AG04450 (cell line): ENCODE results near the gene CSTF1. TPM values are rescaled to one million over a fixed set of nuclear protein-coding genes. Genes with fewer than 3 reads are reported as not detected.

Source experiments
- CTCF ChIA-PET: fragments of 300-600, 350-600 bp; formaldehyde crosslinking; extraction: SDS; loops from one replicate; lab custom pipeline; 2022; ENCODE audit warnings: antibody characterized with exemption, inconsistent platforms; lab: Charles Lee
- POLR2A ChIA-PET: fragments of 350-600 bp; formaldehyde crosslinking; extraction: SDS; loops from one replicate; lab custom pipeline; 2021; ENCODE audit warnings: antibody characterized with exemption, inconsistent platforms; lab: Yijun Ruan, JAX
- DNase-seq: peaks from one replicate; pipeline ENCODE4 v3.0.0-alpha.2; 2011; ENCODE audit warnings: low read depth, low spot score
- H3K27ac ChIP-seq: one replicate; pipeline ENCODE4 v1.5.1; 2012; ENCODE audit warnings: low read depth, low read length, control low read depth
- H3K27me3 ChIP-seq: one replicate; pipeline ENCODE4 v1.6.0; 2012; ENCODE audit warnings: low read length; ENCODE audit not compliant: control insufficient read depth, insufficient read depth
- H3K4me3 ChIP-seq: 2 replicates; pipeline ENCODE4 v1.5.1; 2011; ENCODE audit warnings: mild to moderate bottlenecking, low read depth, low read length, control low read depth
- H3K9me3 ChIP-seq: 2 replicates; pipeline ENCODE4 v1.5.1; 2012; ENCODE audit warnings: low read length; ENCODE audit not compliant: control insufficient read depth, insufficient read depth
- polyA plus RNA-seq: library from polyadenylated mRNA; depleted of rRNA; stranded (reverse); fragments of >200 nt; gene quantifications from 2 replicates; pipeline ENCODE4 v1.2.3, GENCODE V29; 2011
- TF ChIP-seq, protein P1 (sequence below): IDR thresholded peaks from 2 replicates; pipeline ENCODE4 v1.5.1; 2011; ENCODE audit warnings: low read depth, low read length, control low read depth, inconsistent platforms

CSTF1 gene
- polyA plus RNA-seq, 1 experiment, result 74.4 TPM

DNA sequence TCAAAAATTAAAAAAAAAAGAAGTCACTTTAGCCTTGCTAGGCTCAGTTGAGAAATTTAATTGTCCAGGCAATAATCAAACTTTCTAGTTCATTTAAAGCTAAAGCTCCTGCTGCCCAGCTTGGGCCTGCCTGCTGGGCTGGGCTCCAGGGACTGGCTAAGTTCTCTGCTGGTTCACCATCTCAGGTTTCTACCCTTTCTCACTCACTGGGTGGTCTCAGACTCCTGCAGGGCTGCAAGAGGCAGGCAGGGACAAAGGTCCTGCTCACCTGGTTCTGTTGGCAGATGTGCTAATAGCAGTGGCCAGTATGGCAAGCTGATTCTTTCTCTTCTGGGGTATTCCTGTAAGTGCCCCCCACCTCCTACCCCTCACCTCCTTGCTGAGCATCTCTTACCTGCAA, 54.8 kb downstream of the CSTF1 start:
- H3K27ac ChIP-seq, result no peak overlapping the region
- no peak for DNase-seq
- H3K27me3 ChIP-seq, result no peaks in the 10 kb centered on the region
- TF ChIP-seq, protein P1, sequence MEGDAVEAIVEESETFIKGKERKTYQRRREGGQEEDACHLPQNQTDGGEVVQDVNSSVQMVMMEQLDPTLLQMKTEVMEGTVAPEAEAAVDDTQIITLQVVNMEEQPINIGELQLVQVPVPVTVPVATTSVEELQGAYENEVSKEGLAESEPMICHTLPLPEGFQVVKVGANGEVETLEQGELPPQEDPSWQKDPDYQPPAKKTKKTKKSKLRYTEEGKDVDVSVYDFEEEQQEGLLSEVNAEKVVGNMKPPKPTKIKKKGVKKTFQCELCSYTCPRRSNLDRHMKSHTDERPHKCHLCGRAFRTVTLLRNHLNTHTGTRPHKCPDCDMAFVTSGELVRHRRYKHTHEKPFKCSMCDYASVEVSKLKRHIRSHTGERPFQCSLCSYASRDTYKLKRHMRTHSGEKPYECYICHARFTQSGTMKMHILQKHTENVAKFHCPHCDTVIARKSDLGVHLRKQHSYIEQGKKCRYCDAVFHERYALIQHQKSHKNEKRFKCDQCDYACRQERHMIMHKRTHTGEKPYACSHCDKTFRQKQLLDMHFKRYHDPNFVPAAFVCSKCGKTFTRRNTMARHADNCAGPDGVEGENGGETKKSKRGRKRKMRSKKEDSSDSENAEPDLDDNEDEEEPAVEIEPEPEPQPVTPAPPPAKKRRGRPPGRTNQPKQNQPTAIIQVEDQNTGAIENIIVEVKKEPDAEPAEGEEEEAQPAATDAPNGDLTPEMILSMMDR, result no peak
- ChIA-PET CTCF (interaction anchor here (0.7 kb wide), 1 partner anchor 1059 kb away, joined by 3 read pairs; no protein-coding TSS in a partner anchor), POLR2A (no interaction called here)
- no peak overlapping the region for H3K4me3 ChIP-seq
- H3K9me3 ChIP-seq, result no peaks in the 10 kb centered on the region; the same call in 1 of the 2 replicates

DNA sequence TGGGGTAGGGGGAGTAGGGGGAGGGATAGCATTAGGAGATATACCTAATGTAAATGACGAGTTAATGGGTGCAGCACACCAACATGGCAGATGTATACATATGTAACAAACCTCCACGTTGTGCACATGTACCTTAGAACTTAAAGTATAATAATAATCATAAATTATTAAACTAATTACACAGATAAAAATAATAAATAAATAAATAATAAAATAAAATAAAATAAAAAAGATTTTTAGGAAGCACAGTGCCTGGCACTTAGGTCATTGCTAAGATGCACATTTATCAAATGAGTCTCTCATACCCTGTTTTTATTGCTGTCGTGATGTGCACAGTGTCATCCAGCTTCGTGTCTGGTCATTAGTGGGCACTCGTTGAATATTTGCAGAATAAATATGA, 57.0 kb downstream of the CSTF1 start:
- POLR2A ChIA-PET, result no interaction called here
- TF ChIP-seq, protein P1, result no peak
- Histone ChIP-seq H3K27me3 (no peaks in the 10 kb centered on the region), H3K27ac (no peak overlapping the region), H3K4me3 (no peak overlapping the region), H3K9me3 (no peaks in the 10 kb centered on the region; the same call in 1 of the 2 replicates)
- CTCF ChIA-PET, result no interaction called here
- no peak for DNase-seq

GRCh38 chr20:56451056-56451765, 58.8 kb downstream of the CSTF1 start:
- DNase-seq, result no peak
- ChIA-PET CTCF (interaction anchor here (0.6 to 1.1 kb wide), 2 partner anchors 25 to 51 kb away, joined by 3 read pairs; no protein-coding TSS in a partner anchor), POLR2A (no interaction called here)

GRCh38 chr20:56453352-56453751, 60.9 kb downstream of the CSTF1 start:
- Histone ChIP-seq H3K27me3 (no peaks in the 10 kb centered on the region), H3K9me3 (no peaks in the 10 kb centered on the region; the same call in 1 of the 2 replicates), H3K27ac (no peak overlapping the region), H3K4me3 (no peak overlapping the region)
- POLR2A ChIA-PET, result no interaction called here
- no peak for DNase-seq
- TF ChIP-seq, protein P1, result no peak
- CTCF ChIA-PET, result no interaction called here

More at GRCh38 chr20:56451056-56451765, 58.8 kb downstream of the CSTF1 start:
- TF ChIP-seq, protein P1, result no peak
- H3K4me3 ChIP-seq, result no peak overlapping the region
- no peak overlapping the region for H3K27ac ChIP-seq
- no peaks in the 10 kb centered on the region for H3K27me3 ChIP-seq
- H3K9me3 ChIP-seq, result no peaks in the 10 kb centered on the region; the same call in 1 of the 2 replicates

DNA sequence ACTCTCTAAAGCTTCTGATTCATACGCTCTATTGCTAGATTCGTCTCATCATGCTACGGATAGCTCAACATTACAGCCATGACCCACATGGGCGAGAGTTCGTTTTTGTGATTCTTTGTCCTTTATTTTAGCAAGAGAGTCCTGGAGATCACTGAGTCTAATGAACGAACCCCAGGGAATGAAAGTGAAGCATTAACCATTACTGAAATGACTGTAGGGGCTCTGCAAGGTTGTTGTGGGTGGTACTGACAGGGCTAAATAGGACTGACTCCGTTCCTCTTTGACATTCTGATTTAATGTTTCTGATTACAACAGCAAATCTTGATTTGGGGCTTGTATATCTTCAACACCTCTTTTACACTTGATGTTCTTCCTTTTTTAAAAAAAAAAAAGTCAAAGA, 62.3 kb downstream of the CSTF1 start:
- TF ChIP-seq, protein P1, result no peak
- no peak overlapping the region for H3K27ac ChIP-seq
- CTCF ChIA-PET, result interaction anchor here (1.0 to 2.5 kb wide), 2 partner anchors 54 to 57 kb away, joined by 3 to 6 read pairs; no protein-coding TSS in a partner anchor
- no peak for DNase-seq
- H3K4me3 ChIP-seq, result no peak overlapping the region
- POLR2A ChIA-PET, result no interaction called here
- no peaks in the 10 kb centered on the region for H3K27me3 ChIP-seq
- no peaks in the 10 kb centered on the region; the same call in 1 of the 2 replicates for H3K9me3 ChIP-seq
